A375 (cell line): Measurements from ENCODE around the gene SPINDOC. TPM values are rescaled to one million over a fixed set of nuclear protein-coding genes. Genes with fewer than 3 reads are reported as not detected.

Experiments used
- small RNA-seq: library from RNA; depleted of rRNA; stranded (forward); fragments of <200 nt; gene quantifications from one replicate; pipeline ENCODE3, GENCODE V24; 2014
- total RNA-seq: library from RNA; depleted of rRNA; stranded (reverse); fragments of >200 nt; shearing (Covaris generic); gene quantifications from 2 replicates; pipeline ENCODE4 v1.2.3, GENCODE V29; 2014; rRNA removed

The SPINDOC gene
- 53.4 and 61.5 TPM in 2 replicates for total RNA-seq

GRCh38 chr11:63813035-63813562, at the start of gene SPINDOC:
TSS of gene SPINDOC (plus strand) at chr11:63813456. CDS start at chr11:63813687, 231 bp downstream.

GRCh38 chr11:63768237-63769041, 44.8 kb upstream of the SPINDOC start, which contains the start of gene ZFTA:
TSS of gene ZFTA (minus strand) at chr11:63768775. CDS start at chr11:63768622, 153 bp downstream.

GRCh38 chr11:63838678-63839507, 25.6 kb downstream of the SPINDOC start, which contains the start of gene MARK2:
TSS of gene MARK2 (plus strand) at chr11:63839110. CDS start at chr11:63839507, 397 bp downstream.

Small RNA genes within 50 kb of the gene (small RNA-seq; reads per million reads assigned to genes)
- gene AP006289.1 (not detected), gene RN7SL596P (not detected)

Other genes starting within 250 kb of the SPINDOC start
- 66.0 and 69.7 TPM in 2 replicates for gene PLAAT3, start 199.0 kb upstream of the SPINDOC start, total RNA-seq
- gene ATL3, start 142.1 kb upstream of the SPINDOC start, total RNA-seq: 23.4 and 28.2 TPM in 2 replicates
- gene RTN3, start 132.0 kb upstream of the SPINDOC start, total RNA-seq: 38.9 and 41.7 TPM in 2 replicates
- gene ZFTA, start 44.7 kb upstream of the SPINDOC start, total RNA-seq: 18.9 and 21.4 TPM in 2 replicates
- 19.2 and 21.6 TPM in 2 replicates for gene MARK2, start 25.7 kb downstream of the SPINDOC start, total RNA-seq
- 0.61 and 0.64 TPM in 2 replicates for gene RCOR2, start 103.7 kb downstream of the SPINDOC start, total RNA-seq
- 10.1 and 13.6 TPM in 2 replicates for gene NAA40, start 125.5 kb downstream of the SPINDOC start, total RNA-seq
- gene COX8A, start 161.2 kb downstream of the SPINDOC start, total RNA-seq: 751 and 944 TPM in 2 replicates
- 89.1 and 101 TPM in 2 replicates for gene OTUB1, start 173.0 kb downstream of the SPINDOC start, total RNA-seq
- 1.2 and 1.4 TPM in 2 replicates for gene FLRT1, start 222.5 kb downstream of the SPINDOC start, total RNA-seq